DMS114 treated with DMSO at 0.1 percent for 48 hours (cell line): ENCODE measurements around the gene GOT1.

Experiments
- DNase-seq: peaks from one replicate; lab custom pipeline; 2025; ENCODE audit not compliant: unreplicated experiment; lab: John Stamatoyannopoulos, UW

Gene GOT1

GRCh38 chr10:99430451-99431189 is at the start of gene GOT1:
Gene GOT1, minus strand, starts transcription at chr10:99430624. Its CDS starts 59 bp downstream, at chr10:99430565.
- DNase-seq = peak; percentile 99

- no peak for DNase-seq
Observed at GRCh38 chr10:99470327-99470726, 39.9 kb upstream of the GOT1 start.

- no peak for DNase-seq
Observed at GRCh38 chr10:99467236-99467999, 37.0 kb upstream of the GOT1 start.

- DNase-seq = no peak
Observed at GRCh38 chr10:99466632-99467223, 36.3 kb upstream of the GOT1 start.

- no peak for DNase-seq
Observed at GRCh38 chr10:99461230-99461629, 30.8 kb upstream of the GOT1 start.

- no peak for DNase-seq
Observed at GRCh38 chr10:99460070-99460469, 29.6 kb upstream of the GOT1 start.

GRCh38 chr10:99459217-99459616 is 28.8 kb upstream of the GOT1 start:
- no peak for DNase-seq

- DNase-seq = no peak
Observed at GRCh38 chr10:99457813-99458212, 27.4 kb upstream of the GOT1 start.

- no peak for DNase-seq
Observed at GRCh38 chr10:99456931-99457288, 26.5 kb upstream of the GOT1 start.

- no peak for DNase-seq
Observed at GRCh38 chr10:99456207-99456930, 25.9 kb upstream of the GOT1 start.

GRCh38 chr10:99451981-99452380 is 21.6 kb upstream of the GOT1 start:
- DNase-seq = no peak

GRCh38 chr10:99451499-99451788 is 21.0 kb upstream of the GOT1 start:
- DNase-seq = no peak

- DNase-seq = no peak
Observed at GRCh38 chr10:99450624-99451498, 20.4 kb upstream of the GOT1 start.

GRCh38 chr10:99450156-99450555 is 19.7 kb upstream of the GOT1 start:
- DNase-seq = no peak

GRCh38 chr10:99449023-99449422 is 18.6 kb upstream of the GOT1 start:
- no peak for DNase-seq

GRCh38 chr10:99444383-99445045 is 14.1 kb upstream of the GOT1 start:
- DNase-seq = no peak

GRCh38 chr10:99443500-99443899 is 13.1 kb upstream of the GOT1 start:
- no peak for DNase-seq

- DNase-seq = no peak
Observed at GRCh38 chr10:99442394-99442793, 12.0 kb upstream of the GOT1 start.

- DNase-seq = no peak
Observed at GRCh38 chr10:99438890-99439289, 8.5 kb upstream of the GOT1 start.

GRCh38 chr10:99435986-99436638 is 5.7 kb upstream of the GOT1 start:
- DNase-seq = peak; percentile 75
